NCI-H2196 (cell line): Measurements from ENCODE around the gene MAJIN.
"Not testable (repeated sequence)": the region's sequence is repeated elsewhere in the genome, so short reads cannot be mapped to it uniquely, and the experiment has no call there.

Experiments
- DNase-seq: peaks from one replicate; lab custom pipeline; 2025; ENCODE audit not compliant: unreplicated experiment; lab: John Stamatoyannopoulos, UW

MAJIN gene, protein sequence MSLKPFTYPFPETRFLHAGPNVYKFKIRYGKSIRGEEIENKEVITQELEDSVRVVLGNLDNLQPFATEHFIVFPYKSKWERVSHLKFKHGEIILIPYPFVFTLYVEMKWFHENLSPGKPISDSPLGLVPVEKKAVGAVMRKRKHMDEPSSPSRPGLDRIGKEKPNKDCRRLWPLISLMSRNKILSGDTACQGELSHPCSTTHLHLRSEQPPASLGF

GRCh38 chr11:64971421-64972233 lies at the start of gene MAJIN:
MAJIN (minus strand) TSS chr11:64972108; CDS start chr11:64959405, 12,703 bp downstream.
- no peak for DNase-seq

- DNase-seq, result no peak
Observed at GRCh38 chr11:65021509-65021908, 49.6 kb upstream of the MAJIN start.

DNA sequence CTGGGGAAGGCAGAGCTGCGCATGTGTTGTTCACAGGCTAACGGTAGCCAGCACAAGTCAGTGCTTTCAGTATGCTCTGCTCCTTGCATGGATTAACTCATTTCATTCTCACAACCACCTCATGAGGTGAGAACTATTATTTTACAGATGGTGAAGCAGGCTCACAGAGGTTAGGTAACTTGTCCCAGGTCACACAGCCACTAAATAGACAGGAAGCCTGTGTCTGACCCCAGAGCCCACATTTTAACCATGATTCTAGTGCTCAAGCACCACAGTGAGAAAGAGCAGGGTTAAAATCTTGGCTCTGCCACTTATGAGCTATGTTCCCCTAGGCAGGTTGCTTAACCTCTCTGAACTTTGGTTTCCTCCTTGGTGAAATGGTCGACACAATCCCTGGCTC lies 49.1 kb upstream of the MAJIN start:
- DNase-seq, result no peak

GRCh38 chr11:65019824-65020223 lies 47.9 kb upstream of the MAJIN start:
- no peak for DNase-seq

GRCh38 chr11:65017937-65018336 lies 46.0 kb upstream of the MAJIN start:
- no peak for DNase-seq

DNA sequence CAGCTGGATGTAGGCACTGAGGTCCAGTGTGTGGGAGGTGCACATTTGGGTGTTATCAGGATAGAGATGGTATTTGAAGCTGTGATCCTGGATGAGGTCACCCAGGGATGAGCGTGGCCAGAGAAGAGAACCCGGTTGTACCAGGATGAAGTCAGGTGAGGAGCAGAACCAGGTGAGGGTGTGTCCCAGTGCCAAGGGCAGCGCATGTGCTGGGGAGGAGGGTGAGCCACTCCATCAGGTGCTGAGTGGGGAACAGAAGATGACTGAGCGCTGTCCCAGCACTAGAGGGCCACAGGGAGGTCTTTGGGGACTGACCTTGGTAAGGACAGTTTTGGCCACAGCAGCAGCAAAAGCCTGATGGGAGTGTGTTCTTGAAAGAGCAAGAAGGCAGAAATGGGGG lies 44.8 kb upstream of the MAJIN start:
- no peak for DNase-seq

GRCh38 chr11:65014726-65015227 lies 42.9 kb upstream of the MAJIN start:
- no peak for DNase-seq

DNA sequence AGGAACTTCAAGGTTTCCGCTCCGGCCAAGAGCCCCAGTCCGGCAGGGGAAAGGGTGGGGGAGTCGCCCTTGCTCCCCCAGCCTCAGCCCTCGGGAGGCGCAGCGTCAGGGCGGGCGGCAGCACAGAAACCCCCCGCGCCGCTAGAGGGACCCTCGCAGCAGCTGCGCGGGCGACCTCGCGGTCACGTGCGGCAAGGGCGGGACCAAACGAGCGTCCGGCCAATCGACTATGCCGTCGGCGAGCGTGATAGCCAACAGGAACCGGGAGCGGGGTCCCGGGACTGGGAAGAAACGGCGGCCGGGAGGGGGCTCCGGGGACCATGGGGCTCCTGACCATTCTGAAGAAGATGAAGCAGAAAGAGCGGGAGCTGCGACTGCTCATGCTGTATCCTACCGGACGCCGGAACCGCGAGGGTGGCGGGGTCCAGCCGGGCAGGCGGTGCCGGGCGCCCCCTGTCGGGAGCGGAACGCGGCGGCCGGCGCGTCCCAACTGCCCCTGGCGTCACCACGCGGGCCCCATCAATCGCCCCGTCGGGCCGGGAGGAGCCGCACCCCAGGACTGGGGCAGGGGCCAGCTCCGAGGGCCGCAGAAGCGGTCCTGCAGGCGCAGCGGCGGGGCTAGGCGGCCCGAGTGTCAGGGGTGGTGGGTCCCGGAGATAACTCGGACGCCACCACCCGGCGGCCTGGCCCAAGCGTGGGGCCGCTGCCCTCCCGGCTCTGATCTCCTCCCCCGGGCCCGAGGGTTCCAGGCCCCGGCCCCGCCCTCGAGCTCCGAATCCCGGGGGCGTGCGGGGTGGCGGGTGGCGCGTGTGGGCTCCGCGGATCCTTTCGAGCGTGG lies 42.2 kb upstream of the MAJIN start, which contains the start of gene ARL2:
TSS of gene ARL2 (plus strand) at position 273 of the 838 bp plus-strand sequence. CDS start at position 321, 48 bp downstream.
- peak; percentile 87 for DNase-seq

- peak; percentile 92 for DNase-seq
Observed at GRCh38 chr11:65013130-65013887, 41.4 kb upstream of the MAJIN start.

- DNase-seq, result no peak
Observed at GRCh38 chr11:65008873-65009272, 37.0 kb upstream of the MAJIN start.

GRCh38 chr11:65008016-65008415 lies 36.1 kb upstream of the MAJIN start:
- no peak for DNase-seq

- not testable (repeated sequence) for DNase-seq
Observed at GRCh38 chr11:65003968-65004367, 32.1 kb upstream of the MAJIN start.

GRCh38 chr11:65003282-65003681 lies 31.4 kb upstream of the MAJIN start:
- no peak for DNase-seq

DNA sequence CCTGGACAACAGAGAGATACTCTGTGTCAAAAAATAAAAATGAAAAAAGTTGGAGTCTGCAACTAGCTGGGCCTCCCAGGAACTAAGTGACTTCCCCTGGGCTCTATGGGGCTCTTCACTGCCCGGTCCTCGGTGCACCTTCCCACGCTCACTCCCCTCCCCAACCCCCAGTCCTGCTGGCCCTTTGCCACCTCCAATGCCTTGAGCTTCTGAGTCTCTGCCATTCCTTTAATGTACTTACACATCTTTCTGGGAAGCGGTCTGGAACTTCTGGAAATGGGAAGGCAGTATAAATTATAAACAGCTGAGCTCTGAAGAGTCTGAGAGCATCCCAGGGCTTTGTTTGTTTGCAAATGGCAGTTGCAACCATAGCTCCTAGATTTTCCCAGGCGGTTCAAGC lies 30.8 kb upstream of the MAJIN start:
- no peak for DNase-seq

DNA sequence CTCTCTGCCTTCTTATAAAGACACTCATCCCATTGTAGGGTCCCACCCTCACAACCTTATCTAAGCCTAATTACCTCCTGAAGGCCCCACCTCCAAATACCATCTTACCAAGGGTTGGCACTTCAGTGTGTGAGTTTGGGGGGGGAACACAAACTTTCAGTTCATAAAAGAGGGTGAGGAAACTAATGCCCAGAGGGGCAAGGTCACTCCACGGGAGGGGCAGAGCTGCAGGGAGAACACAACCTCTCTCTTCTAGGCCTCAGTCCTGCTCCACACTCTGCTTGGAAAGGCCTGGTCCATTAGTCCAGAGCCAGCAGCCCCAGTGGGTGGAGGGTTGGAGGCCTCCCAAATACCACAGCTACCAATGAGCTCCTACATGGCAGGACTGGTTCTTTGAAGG lies 27.6 kb upstream of the MAJIN start:
- no peak for DNase-seq

DNA sequence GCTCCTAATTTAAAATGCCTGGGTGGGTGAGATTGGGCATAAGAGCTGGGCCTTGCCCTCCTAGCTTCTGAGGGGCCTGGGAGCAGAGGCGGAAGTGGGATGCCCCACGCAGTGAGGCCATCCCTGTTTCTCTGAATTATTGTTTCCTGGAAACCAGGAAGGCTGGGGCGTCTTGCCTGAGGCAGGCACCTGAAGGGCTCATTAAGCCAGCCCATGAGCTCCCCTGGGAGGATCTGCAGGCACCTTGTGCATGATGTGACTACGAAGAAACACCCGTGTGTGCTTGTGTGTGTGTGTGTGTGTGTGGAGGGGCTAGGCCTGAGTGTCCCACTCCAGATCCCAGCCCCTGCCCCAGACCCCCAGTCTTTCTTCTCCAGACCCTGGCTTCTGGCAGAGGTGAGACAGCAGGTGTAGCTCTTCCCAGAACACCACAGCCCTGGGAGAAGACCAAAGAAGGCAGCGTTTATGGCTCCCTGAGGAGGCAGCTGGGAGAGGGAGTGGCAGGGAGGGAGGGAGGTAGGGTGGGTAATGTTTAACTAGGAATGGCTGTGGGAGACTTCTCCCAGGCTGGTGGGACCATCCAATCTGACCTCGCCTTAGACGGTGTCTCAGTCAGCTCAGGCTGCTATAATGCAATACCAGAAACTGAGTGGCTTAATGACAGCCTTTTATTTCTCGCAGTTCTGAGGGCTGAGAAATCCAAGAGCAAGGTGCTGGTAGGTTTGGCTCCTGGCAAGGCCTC lies 27.0 kb upstream of the MAJIN start:
- no peak for DNase-seq

GRCh38 chr11:64998141-64998540 lies 26.2 kb upstream of the MAJIN start:
- peak; percentile 26 for DNase-seq

- DNase-seq, result peak; percentile 86
Observed at GRCh38 chr11:64996710-64997380, 24.9 kb upstream of the MAJIN start, which contains the start of gene BATF2. BATF2 (minus strand) TSS chr11:64996971; CDS start chr11:64996914, 57 bp downstream.

GRCh38 chr11:64996327-64996709 lies 24.4 kb upstream of the MAJIN start:
- no peak for DNase-seq
